A549 treated with AZD9567 at 1 μM for 4 hours (cell line): ENCODE data around the gene CCL2. TPM values are rescaled to one million over a fixed set of nuclear protein-coding genes. Genes with fewer than 3 reads are reported as not detected.

Experiments used
- total RNA-seq: library from RNA; stranded (reverse); fragments of 200-300 nt; extraction: Qiagen RNA extraction; gene quantifications from 5 replicates; pipeline ENCODE4 v1.2.3, GENCODE V29; 2022; ENCODE audit not compliant: insufficient read depth

The CCL2 gene
- total RNA-seq, result 7.9 to 11.1 TPM (median 10.2 TPM) in 5 replicates

DNA sequence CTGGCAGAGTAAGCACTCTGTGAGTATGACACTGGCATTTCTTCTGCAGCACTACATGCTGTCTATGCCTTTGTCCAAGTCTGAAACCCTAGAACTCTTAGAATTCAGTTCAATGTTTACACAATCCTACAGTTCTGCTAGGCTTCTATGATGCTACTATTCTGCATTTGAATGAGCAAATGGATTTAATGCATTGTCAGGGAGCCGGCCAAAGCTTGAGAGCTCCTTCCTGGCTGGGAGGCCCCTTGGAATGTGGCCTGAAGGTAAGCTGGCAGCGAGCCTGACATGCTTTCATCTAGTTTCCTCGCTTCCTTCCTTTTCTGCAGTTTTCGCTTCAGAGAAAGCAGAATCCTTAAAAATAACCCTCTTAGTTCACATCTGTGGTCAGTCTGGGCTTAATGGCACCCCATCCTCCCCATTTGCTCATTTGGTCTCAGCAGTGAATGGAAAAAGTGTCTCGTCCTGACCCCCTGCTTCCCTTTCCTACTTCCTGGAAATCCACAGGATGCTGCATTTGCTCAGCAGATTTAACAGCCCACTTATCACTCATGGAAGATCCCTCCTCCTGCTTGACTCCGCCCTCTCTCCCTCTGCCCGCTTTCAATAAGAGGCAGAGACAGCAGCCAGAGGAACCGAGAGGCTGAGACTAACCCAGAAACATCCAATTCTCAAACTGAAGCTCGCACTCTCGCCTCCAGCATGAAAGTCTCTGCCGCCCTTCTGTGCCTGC, at the start of gene CCL2:
Gene CCL2 (plus strand): TSS at position 635 of the 730 bp plus-strand sequence. CDS start 65 bp downstream, at position 700.

DNA sequence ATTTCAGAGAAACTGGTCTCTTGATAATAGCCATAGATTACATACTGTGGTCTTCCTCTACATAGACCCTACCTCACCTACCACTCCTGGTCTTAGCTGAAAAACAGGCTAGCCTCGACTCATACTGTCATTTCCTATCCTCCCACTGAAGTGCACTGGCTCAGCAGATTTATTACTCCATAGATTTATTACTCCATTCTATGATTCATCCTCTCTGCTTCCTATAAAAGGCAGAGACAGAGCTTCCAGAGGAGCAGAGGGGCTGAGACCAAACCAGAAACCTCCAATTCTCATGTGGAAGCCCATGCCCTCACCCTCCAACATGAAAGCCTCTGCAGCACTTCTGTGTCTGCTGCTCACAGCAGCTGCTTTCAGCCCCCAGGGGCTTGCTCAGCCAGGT, 14.9 kb downstream of the CCL2 start, which contains the start of gene CCL7:
Gene CCL7 (plus strand): TSS at position 253 of the 400 bp plus-strand sequence. CDS start 70 bp downstream, at position 323.

DNA sequence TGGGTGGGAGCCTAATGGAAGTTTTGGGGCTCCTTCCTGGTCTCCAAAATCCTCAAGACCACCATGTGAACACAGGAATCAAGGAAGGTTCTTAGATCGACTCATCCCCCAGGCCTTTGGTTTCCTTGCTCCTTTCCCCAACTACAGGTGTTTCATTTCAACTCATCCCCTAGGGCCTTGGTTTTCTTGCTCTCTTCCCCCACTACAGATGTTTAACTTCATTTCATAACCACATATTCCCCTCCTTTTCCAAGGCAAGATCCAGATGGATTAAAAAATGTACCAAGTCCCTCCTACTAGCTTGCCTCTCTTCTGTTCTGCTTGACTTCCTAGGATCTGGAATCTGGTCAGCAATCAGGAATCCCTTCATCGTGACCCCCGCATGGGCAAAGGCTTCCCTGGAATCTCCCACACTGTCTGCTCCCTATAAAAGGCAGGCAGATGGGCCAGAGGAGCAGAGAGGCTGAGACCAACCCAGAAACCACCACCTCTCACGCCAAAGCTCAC, 30.3 kb downstream of the CCL2 start, which contains the start of gene CCL11:
Gene CCL11 (plus strand): TSS at position 457 of the 507 bp plus-strand sequence. CDS start 67 bp downstream, outside the sequence.

Other genes starting within 250 kb of the CCL2 start
- gene CCL7, start 14.9 kb downstream of the CCL2 start, total RNA-seq, result 0.21 to 0.70 TPM (median 0.28 TPM) in 3 of 5 replicates, not detected in the others
- gene CCL11, start 30.5 kb downstream of the CCL2 start, total RNA-seq, result not detected in 5 replicates
- not detected in 5 replicates for gene CCL8, start 64.2 kb downstream of the CCL2 start, total RNA-seq
- not detected in 5 replicates for gene CCL13, start 101.2 kb downstream of the CCL2 start, total RNA-seq
- not detected in 5 replicates for gene CCL1, start 107.9 kb downstream of the CCL2 start, total RNA-seq